Skeletal muscle satellite cell (primary cell): Measurements from ENCODE around the gene ZNF441.

Source experiments
- H3K27me3 ChIP-seq: 2 replicates; pipeline ENCODE4 v1.7.0; 2013; ENCODE audit warnings: low read length; ENCODE audit not compliant: control insufficient read depth, insufficient read depth
- H3K36me3 ChIP-seq: 2 replicates; pipeline ENCODE4 v1.7.0; 2013; ENCODE audit warnings: mild to moderate bottlenecking, control low read depth, low read length; ENCODE audit not compliant: insufficient read depth
- H3K4me1 ChIP-seq: 2 replicates; pipeline ENCODE4 v1.7.0; 2013; ENCODE audit warnings: low read length; ENCODE audit not compliant: control insufficient read depth, insufficient read depth
- H3K4me2 ChIP-seq: 2 replicates; pipeline ENCODE4 v1.7.0; 2013; ENCODE audit warnings: mild to moderate bottlenecking, low read length
- H3K4me3 ChIP-seq: 2 replicates; pipeline ENCODE4 v1.7.0; 2013; ENCODE audit warnings: low read length
- H3K9ac ChIP-seq: 2 replicates; pipeline ENCODE4 v1.7.0; 2013; ENCODE audit warnings: mild to moderate bottlenecking, low read depth, low read length, moderate library complexity
- H3K9me3 ChIP-seq: replicated peaks from 2 replicates; pipeline ENCODE4 v1.7.0; 2013; ENCODE audit warnings: mild to moderate bottlenecking, control low read depth, low read length

ZNF441 gene

GRCh38 chr19:11781295-11782057 is 14.7 kb downstream of the ZNF441 start:
- Histone ChIP-seq H3K4me1 (no peaks in the 10 kb centered on the region), H3K4me3 (no peak overlapping the region), H3K9ac (no peak overlapping the region), H3K4me2 (no peak overlapping the region), H3K9me3 (peaks cover 60% of the 10 kb centered on the region), H3K27me3 (no peaks in the 10 kb centered on the region), H3K36me3 (peaks cover 72% of the 10 kb centered on the region)

DNA sequence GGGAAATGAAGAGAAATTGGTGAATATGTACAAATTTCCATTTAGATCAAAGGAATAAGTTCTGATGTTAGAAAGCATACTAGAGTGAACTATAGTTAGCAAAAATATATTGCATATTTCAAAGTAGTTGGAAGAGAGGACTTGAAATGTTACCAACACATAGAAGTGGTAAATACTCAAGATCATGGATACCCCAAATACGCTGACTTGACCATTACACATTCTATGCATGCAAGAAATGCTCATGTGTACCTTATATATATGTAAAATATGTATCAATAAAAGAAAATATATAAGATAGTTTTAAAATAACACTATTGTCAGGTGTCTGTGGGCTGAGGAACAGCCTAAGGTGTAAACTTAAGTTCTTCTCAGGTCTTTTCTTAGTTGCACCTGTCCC is 17.0 kb downstream of the ZNF441 start:
- H3K9ac ChIP-seq = no peak overlapping the region
- H3K4me2 ChIP-seq = no peak overlapping the region
- H3K4me3 ChIP-seq = no peak overlapping the region

GRCh38 chr19:11784356-11784755 is 17.6 kb downstream of the ZNF441 start:
- Histone ChIP-seq H3K9me3 (peaks cover 56% of the 10 kb centered on the region), H3K4me1 (no peaks in the 10 kb centered on the region), H3K4me3 (no peak overlapping the region)

More for the DNA sequence above, 17.0 kb downstream of the ZNF441 start:
- H3K4me1 ChIP-seq = no peaks in the 10 kb centered on the region
- no peaks in the 10 kb centered on the region for H3K27me3 ChIP-seq
- H3K36me3 ChIP-seq = peaks cover 55% of the 10 kb centered on the region
- H3K9me3 ChIP-seq = peaks cover 61% of the 10 kb centered on the region

GRCh38 chr19:11787536-11787935 is 20.7 kb downstream of the ZNF441 start:
- Histone ChIP-seq H3K9ac (no peak overlapping the region), H3K4me1 (no peaks in the 10 kb centered on the region), H3K27me3 (no peaks in the 10 kb centered on the region), H3K4me2 (no peak overlapping the region), H3K9me3 (peaks cover 26% of the 10 kb centered on the region), H3K36me3 (peaks cover 20% of the 10 kb centered on the region), H3K4me3 (no peak overlapping the region)

More at GRCh38 chr19:11784356-11784755, 17.6 kb downstream of the ZNF441 start:
- Histone ChIP-seq H3K9ac (no peak overlapping the region), H3K27me3 (no peaks in the 10 kb centered on the region), H3K4me2 (no peak overlapping the region), H3K36me3 (peaks cover 49% of the 10 kb centered on the region)

DNA sequence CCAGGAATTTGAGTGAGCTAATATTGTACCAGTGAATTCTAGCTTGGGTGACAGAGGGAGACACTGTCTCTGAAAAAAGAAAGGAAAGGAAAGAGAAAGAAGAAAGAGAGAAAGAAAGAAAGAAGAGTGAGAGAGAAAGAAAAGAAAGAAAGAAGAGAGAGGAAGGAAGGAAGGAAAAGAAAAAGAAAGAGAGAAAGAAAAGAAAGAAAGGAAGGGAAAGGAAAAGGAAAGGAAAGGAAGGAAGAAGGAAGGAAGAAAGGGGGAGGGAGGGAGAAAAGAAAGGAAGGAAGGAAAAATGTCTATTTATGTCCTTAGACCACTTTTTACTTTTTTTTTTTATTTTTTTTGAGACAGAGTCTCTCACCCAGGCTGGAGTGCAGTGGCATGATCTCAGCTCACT is 26.1 kb downstream of the ZNF441 start:
- H3K4me2 ChIP-seq = no peak overlapping the region
- H3K27me3 ChIP-seq = no peaks in the 10 kb centered on the region
- H3K4me1 ChIP-seq = peaks cover 9% of the 10 kb centered on the region
- H3K36me3 ChIP-seq = no peaks in the 10 kb centered on the region
- H3K9ac ChIP-seq = no peak overlapping the region
- no peaks in the 10 kb centered on the region for H3K9me3 ChIP-seq
- no peak overlapping the region for H3K4me3 ChIP-seq

- Histone ChIP-seq H3K4me1 (peaks cover 13% of the 10 kb centered on the region), H3K9ac (no peak overlapping the region), H3K4me3 (no peak overlapping the region), H3K36me3 (no peaks in the 10 kb centered on the region), H3K4me2 (peak overlapping the region; percentile 97), H3K9me3 (no peaks in the 10 kb centered on the region), H3K27me3 (no peaks in the 10 kb centered on the region)
These were observed 30.7 kb downstream of the ZNF441 start for GRCh38 chr19:11797491-11797890.

GRCh38 chr19:11798391-11799330 is 31.9 kb downstream of the ZNF441 start, which contains the start of gene ZNF491:
Gene ZNF491, plus strand, starts transcription at chr19:11798523. Its CDS starts 7,431 bp downstream, at chr19:11805954.
- Histone ChIP-seq H3K9ac (peak within 1 kb of the TSS; percentile 89), H3K36me3 (no peaks in the 10 kb centered on the region), H3K4me2 (peak within 1 kb of the TSS; percentile 97), H3K9me3 (no peaks in the 10 kb centered on the region), H3K4me1 (peaks cover 13% of the 10 kb centered on the region), H3K4me3 (peak within 1 kb of the TSS; percentile 97), H3K27me3 (no peaks in the 10 kb centered on the region)

DNA sequence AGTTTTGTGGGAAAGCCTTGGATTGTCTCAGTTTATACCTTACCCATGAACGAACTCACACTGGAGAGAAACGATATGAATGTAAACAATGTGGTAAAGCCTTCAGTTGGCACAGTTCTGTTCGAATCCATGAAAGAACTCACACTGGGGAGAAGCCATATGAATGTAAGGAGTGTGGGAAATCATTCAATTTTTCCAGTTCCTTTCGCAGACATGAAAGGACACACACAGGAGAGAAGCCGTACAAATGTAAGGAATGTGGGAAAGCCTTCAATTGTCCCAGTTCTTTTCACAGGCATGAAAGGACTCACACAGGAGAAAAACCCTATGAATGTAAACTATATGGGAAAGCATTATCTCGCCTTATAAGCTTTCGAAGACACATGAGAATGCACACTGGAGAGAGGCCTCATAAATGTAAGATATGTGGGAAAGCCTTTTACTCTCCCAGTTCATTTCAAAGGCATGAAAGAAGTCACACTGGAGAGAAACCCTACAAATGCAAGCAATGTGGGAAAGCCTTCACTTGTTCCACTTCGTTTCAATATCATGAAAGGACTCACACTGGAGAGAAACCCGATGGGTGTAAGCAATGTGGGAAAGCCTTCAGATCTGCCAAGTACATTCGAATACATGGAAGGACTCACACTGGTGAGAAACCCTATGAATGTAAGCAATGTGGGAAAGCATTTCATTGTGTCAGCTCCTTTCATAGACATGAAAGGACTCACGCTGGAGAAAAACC is 39.7 kb downstream of the ZNF441 start:
- Histone ChIP-seq H3K9ac (no peak overlapping the region), H3K27me3 (no peaks in the 10 kb centered on the region), H3K9me3 (peaks cover 28% of the 10 kb centered on the region), H3K4me2 (no peak overlapping the region), H3K4me3 (no peak overlapping the region), H3K4me1 (no peaks in the 10 kb centered on the region), H3K36me3 (peaks cover 21% of the 10 kb centered on the region)

- H3K4me3 ChIP-seq = no peak overlapping the region
- peaks cover 28% of the 10 kb centered on the region for H3K9me3 ChIP-seq
- peaks cover 21% of the 10 kb centered on the region for H3K36me3 ChIP-seq
- no peaks in the 10 kb centered on the region for H3K27me3 ChIP-seq
- no peaks in the 10 kb centered on the region for H3K4me1 ChIP-seq
- H3K9ac ChIP-seq = no peak overlapping the region
- H3K4me2 ChIP-seq = no peak overlapping the region
These were observed 40.2 kb downstream of the ZNF441 start for GRCh38 chr19:11807099-11807380.

- Histone ChIP-seq H3K27me3 (no peaks in the 10 kb centered on the region), H3K9me3 (no peaks in the 10 kb centered on the region), H3K9ac (no peak overlapping the region), H3K36me3 (no peaks in the 10 kb centered on the region), H3K4me3 (peak overlapping the region; percentile 92), H3K4me1 (peaks cover 5% of the 10 kb centered on the region), H3K4me2 (peak overlapping the region; percentile 90)
These were observed 46.9 kb downstream of the ZNF441 start for GRCh38 chr19:11813703-11814028.

DNA sequence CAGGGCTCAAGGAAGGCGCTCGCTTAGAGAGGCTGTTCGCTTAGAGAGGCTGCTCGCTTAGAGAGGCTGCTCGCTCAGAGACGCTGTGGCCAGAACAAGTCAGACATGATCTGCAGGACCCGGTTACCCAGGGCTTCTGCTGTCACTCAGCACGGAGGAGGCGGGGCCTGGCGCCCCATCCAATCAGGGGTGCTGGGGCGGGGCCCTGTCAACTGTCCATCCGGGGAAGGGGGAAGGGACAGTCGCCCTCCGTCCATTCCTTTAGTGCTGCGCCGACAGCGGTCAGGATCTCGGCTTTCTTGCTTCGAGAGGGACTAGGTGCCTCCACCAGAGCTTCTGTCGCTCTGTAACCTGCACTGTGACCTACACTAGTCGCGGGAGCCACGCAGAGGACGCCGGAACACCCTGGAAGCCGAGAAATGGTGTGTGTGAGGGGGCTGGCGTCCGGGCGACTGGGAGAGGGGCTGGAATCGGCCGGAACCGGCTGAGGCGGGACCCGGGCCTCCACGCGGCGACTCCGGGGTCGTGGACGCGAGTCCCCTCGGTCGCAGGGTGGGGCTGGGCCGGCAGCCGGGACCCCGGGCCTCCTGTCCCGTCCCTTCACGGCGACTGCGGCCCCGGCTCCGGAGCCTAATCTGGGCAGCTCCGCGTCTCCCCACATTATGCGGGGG is 47.4 kb downstream of the ZNF441 start, which contains the start of gene ZNF440:
ZNF440 (plus strand) TSS at position 245 of the 671 bp plus-strand sequence; CDS start at position 420, 175 bp downstream.
- no peaks in the 10 kb centered on the region for H3K9me3 ChIP-seq
- H3K9ac ChIP-seq = peak within 1 kb of the TSS; percentile 84
- H3K4me2 ChIP-seq = peak within 1 kb of the TSS; percentile 90
- H3K4me3 ChIP-seq = peak within 1 kb of the TSS; percentile 92
- no peaks in the 10 kb centered on the region for H3K27me3 ChIP-seq
- H3K36me3 ChIP-seq = no peaks in the 10 kb centered on the region
- peaks cover 5% of the 10 kb centered on the region for H3K4me1 ChIP-seq
